ENCODE data around the gene TRIM26.
"Not testable (repeated sequence)": the region's sequence is repeated elsewhere in the genome, so short reads cannot be mapped to it uniquely, and the experiment has no call there.

Gene TRIM26

DNA sequence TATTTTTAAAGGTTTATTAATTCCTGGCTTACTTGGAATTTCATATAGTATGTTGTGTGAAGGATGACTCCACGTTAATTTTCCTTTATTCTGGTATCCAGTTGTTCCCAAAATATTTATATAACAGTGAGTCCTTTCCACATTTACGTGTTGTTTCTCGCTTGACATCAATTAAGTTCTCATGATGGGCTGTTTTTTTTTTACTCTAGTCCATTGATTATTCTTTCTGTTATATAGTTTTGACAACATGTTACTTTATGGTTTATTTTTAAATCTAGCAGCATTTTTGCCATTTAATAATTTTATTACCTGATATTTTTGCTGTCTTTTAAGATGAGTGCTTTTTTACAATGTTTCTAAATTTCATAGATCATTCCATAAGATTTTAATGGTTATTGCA is 70.5 kb downstream of the TRIM26 start:
- DNase-seq = no peak
- Histone ChIP-seq H3K36me3 (ENCODE audit: insufficient read depth, low read length) (no peaks in the 10 kb centered on the region), H4K20me1 (ENCODE audit: insufficient read depth, low read length) (no peaks in the 10 kb centered on the region), H3K27ac (ENCODE audit: low read length) (no peak overlapping the region), H2AFZ (ENCODE audit: low read depth, low read length) (no peak overlapping the region), H3K9me3 (ENCODE audit: insufficient read depth, low read length, severe bottlenecking) (no peaks in the 10 kb centered on the region), H3K27me3 (ENCODE audit: insufficient read depth, low read length, poor library complexity) (peaks cover 29% of the 10 kb centered on the region), H3K4me1 (ENCODE audit: insufficient read depth, low read length) (no peaks in the 10 kb centered on the region), H3K4me3 (ENCODE audit: low read depth in 1 of 2, low read length in 2 of 2) (no peak overlapping the region), H3K4me2 (ENCODE audit: insufficient read depth, low read length) (no peak overlapping the region), H3K9ac (ENCODE audit: low read depth, low read length) (no peak overlapping the region), H3K79me2 (ENCODE audit: insufficient read depth, low read length) (no peaks in the 10 kb centered on the region)
- no peak for ATAC-seq (ENCODE audit: insufficient read depth, low read depth)
- no peak for TF ChIP-seq EZH2 (IDR thresholded peaks at IDR 0.05; ENCODE audit: borderline replicate concordance, low read depth, low read length, severe bottlenecking)
- TF ChIP-seq, protein P1, sequence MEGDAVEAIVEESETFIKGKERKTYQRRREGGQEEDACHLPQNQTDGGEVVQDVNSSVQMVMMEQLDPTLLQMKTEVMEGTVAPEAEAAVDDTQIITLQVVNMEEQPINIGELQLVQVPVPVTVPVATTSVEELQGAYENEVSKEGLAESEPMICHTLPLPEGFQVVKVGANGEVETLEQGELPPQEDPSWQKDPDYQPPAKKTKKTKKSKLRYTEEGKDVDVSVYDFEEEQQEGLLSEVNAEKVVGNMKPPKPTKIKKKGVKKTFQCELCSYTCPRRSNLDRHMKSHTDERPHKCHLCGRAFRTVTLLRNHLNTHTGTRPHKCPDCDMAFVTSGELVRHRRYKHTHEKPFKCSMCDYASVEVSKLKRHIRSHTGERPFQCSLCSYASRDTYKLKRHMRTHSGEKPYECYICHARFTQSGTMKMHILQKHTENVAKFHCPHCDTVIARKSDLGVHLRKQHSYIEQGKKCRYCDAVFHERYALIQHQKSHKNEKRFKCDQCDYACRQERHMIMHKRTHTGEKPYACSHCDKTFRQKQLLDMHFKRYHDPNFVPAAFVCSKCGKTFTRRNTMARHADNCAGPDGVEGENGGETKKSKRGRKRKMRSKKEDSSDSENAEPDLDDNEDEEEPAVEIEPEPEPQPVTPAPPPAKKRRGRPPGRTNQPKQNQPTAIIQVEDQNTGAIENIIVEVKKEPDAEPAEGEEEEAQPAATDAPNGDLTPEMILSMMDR (IDR thresholded peaks at IDR 0.05; ENCODE audit: borderline replicate concordance, extremely low read depth, low read length, poor library complexity, severe bottlenecking) = no peak

DNA sequence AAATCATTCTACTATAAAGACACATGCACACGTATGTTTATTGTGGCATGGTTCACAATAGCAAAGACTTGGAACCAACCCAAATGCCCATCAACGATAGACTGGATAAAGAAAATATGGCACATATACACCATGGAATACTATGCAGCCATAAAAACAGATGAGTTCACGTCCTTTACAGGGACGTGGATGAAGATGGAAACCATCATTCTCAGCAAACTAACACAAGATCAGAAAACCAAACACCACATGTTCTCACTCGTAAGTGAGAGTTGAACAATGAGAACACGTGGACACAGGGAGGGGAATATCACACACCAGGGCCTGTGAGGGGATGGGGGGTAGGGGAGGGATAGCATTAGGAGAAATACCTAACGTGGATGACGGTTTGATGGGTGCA is 73.0 kb downstream of the TRIM26 start:
- not testable (repeated sequence) for H3K4me1 ChIP-seq (ENCODE audit: insufficient read depth, low read length); H3K79me2 ChIP-seq (ENCODE audit: insufficient read depth, low read length); H3K27ac ChIP-seq (ENCODE audit: low read length); H4K20me1 ChIP-seq (ENCODE audit: insufficient read depth, low read length); H3K4me3 ChIP-seq (ENCODE audit: low read depth in 1 of 2, low read length in 2 of 2); H3K4me2 ChIP-seq (ENCODE audit: insufficient read depth, low read length); ATAC-seq (ENCODE audit: insufficient read depth, low read depth); H3K9ac ChIP-seq (ENCODE audit: low read depth, low read length); H3K36me3 ChIP-seq (ENCODE audit: insufficient read depth, low read length); DNase-seq; H2AFZ ChIP-seq (ENCODE audit: low read depth, low read length); H3K9me3 ChIP-seq (ENCODE audit: insufficient read depth, low read length, severe bottlenecking)
- peaks cover 42% of the 10 kb centered on the region for H3K27me3 ChIP-seq (ENCODE audit: insufficient read depth, low read length, poor library complexity)

DNA sequence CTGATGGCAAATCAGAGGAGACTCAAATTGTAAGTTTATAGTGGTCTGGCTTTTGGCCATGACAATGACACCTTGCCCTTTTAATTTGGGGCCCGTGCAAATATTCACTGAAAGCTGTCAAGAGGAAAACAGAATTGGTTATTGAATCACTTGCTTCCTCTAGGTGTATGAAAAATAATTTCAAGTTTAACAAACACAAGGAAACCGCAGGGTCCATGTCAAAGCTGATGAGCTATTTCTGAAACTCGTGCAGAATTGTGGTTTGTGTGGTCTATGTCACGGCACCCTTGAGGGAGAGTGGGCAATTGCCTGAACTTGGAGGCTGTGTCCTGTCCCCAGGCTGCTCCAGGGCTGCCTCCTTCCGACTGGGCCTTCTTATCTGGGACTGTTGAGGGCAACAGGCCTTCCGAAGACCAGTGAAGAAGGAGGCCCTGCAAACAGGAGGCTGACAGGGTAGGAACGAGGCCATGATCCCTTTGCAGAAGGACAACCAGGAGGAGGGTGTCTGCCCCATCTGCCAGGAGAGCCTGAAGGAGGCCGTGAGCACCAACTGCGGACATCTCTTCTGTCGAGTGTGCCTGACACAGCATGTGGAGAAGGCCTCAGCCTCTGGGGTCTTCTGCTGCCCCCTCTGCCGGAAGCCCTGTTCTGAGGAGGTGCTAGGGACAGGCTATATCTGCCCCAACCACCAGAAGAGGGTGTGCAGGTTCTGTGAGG is 76.5 kb downstream of the TRIM26 start:
- no peaks in the 10 kb centered on the region for H3K79me2 ChIP-seq (ENCODE audit: insufficient read depth, low read length)
- no peak for ATAC-seq (ENCODE audit: insufficient read depth, low read depth)
- DNase-seq = no peak
- no peak overlapping the region for H3K27ac ChIP-seq (ENCODE audit: low read length)
- H2AFZ ChIP-seq (ENCODE audit: low read depth, low read length) = no peak overlapping the region
- peaks cover 35% of the 10 kb centered on the region for H3K27me3 ChIP-seq (ENCODE audit: insufficient read depth, low read length, poor library complexity)
- H3K4me1 ChIP-seq (ENCODE audit: insufficient read depth, low read length) = no peaks in the 10 kb centered on the region
- H3K9me3 ChIP-seq (ENCODE audit: insufficient read depth, low read length, severe bottlenecking) = no peaks in the 10 kb centered on the region
- H3K36me3 ChIP-seq (ENCODE audit: insufficient read depth, low read length) = no peaks in the 10 kb centered on the region
- TF ChIP-seq EZH2 (IDR thresholded peaks at IDR 0.05; ENCODE audit: borderline replicate concordance, low read depth, low read length, severe bottlenecking) = no peak
- TF ChIP-seq, protein P1 (IDR thresholded peaks at IDR 0.05; ENCODE audit: borderline replicate concordance, extremely low read depth, low read length, poor library complexity, severe bottlenecking) = no peak
- H3K4me2 ChIP-seq (ENCODE audit: insufficient read depth, low read length) = no peak overlapping the region
- H4K20me1 ChIP-seq (ENCODE audit: insufficient read depth, low read length) = no peaks in the 10 kb centered on the region
- H3K9ac ChIP-seq (ENCODE audit: low read depth, low read length) = no peak overlapping the region
- no peak overlapping the region for H3K4me3 ChIP-seq (ENCODE audit: low read depth in 1 of 2, low read length in 2 of 2)

DNA sequence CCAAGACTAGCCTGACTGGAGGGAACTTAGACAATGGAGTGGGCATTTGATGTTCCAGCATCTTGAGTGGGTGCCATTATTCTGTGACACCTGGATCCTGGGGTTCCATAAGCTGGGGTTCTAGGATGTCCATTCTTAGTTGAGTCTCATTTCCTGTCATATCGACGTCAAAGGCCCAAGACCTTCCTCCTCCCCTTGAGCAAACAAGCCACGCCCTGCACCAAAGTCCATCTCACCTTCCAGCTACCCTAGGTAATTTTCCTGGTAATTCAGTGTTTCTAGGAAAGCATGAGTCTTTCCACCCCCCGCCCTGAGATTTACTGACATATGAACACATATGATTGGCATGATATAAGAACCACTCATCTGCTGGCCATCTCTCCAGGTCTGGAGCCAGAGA is 77.4 kb downstream of the TRIM26 start, which contains the start of gene TRIM40:
Gene TRIM40, plus strand, starts transcription at position 384 of the 400 bp plus-strand sequence. CDS start 897 bp downstream, outside the sequence.
- TF ChIP-seq EZH2 (IDR thresholded peaks at IDR 0.05; ENCODE audit: borderline replicate concordance, low read depth, low read length, severe bottlenecking) = no peak
- TF ChIP-seq, protein P1 (IDR thresholded peaks at IDR 0.05; ENCODE audit: borderline replicate concordance, extremely low read depth, low read length, poor library complexity, severe bottlenecking) = no peak
- Histone ChIP-seq H3K9me3 (ENCODE audit: insufficient read depth, low read length, severe bottlenecking) (no peaks in the 10 kb centered on the region), H3K4me1 (ENCODE audit: insufficient read depth, low read length) (peaks cover 2% of the 10 kb centered on the region), H3K36me3 (ENCODE audit: insufficient read depth, low read length) (no peaks in the 10 kb centered on the region), H2AFZ (ENCODE audit: low read depth, low read length) (no peak within 1 kb of the TSS), H3K4me3 (ENCODE audit: low read depth in 1 of 2, low read length in 2 of 2) (no peak within 1 kb of the TSS), H3K79me2 (ENCODE audit: insufficient read depth, low read length) (no peaks in the 10 kb centered on the region), H3K4me2 (ENCODE audit: insufficient read depth, low read length) (no peak within 1 kb of the TSS), H3K27ac (ENCODE audit: low read length) (no peak within 1 kb of the TSS), H4K20me1 (ENCODE audit: insufficient read depth, low read length) (no peaks in the 10 kb centered on the region), H3K27me3 (ENCODE audit: insufficient read depth, low read length, poor library complexity) (peaks cover 30% of the 10 kb centered on the region), H3K9ac (ENCODE audit: low read depth, low read length) (no peak within 1 kb of the TSS)
- DNase-seq (no peak), ATAC-seq (ENCODE audit: insufficient read depth, low read depth) (no peak)

All from DND-41 (cell line).